Keratinocyte (primary cell): ENCODE results near the gene PPP3CB. TPM values are rescaled to one million over a fixed set of nuclear protein-coding genes. Genes with fewer than 3 reads are reported as not detected.

ENCODE experiments used
- DNase-seq: peaks from one replicate; pipeline ENCODE4 v3.0.0-alpha.2; 2011; ENCODE audit warnings: low read depth, missing footprints, low spot score
- FAIRE-seq: peaks from 2 replicates; lab custom pipeline; 2011; peaks lifted over from hg19 to GRCh38; lab: Jason Lieb, UNC
- H2AFZ ChIP-seq: 2 replicates; pipeline ENCODE4 v1.6.0; 2012; ENCODE audit warnings: low read length, control low read depth, inconsistent platforms; ENCODE audit not compliant: control insufficient read depth
- H3K27ac ChIP-seq: 2 replicates; pipeline ENCODE4 v1.5.1; 2011; ENCODE audit warnings: low read length; ENCODE audit not compliant: control insufficient read depth, insufficient read depth
- H3K27me3 ChIP-seq: 3 replicates; pipeline ENCODE4 v1.6.0; 2011; ENCODE audit warnings: low read length; ENCODE audit not compliant: control insufficient read depth, insufficient read depth; ENCODE audit errors: extremely low read depth
- H3K36me3 ChIP-seq, 2 experiments: 2 replicates in 1 of 2; 3 replicates in 1 of 2; pipeline ENCODE4 v1.5.1; 2011; ENCODE audit warnings: low read length in 2 of 2, mild to moderate bottlenecking in 1 of 2; ENCODE audit not compliant: control insufficient read depth in 2 of 2, insufficient read depth in 2 of 2; ENCODE audit errors: extremely low read depth in 1 of 2
- H3K4me1 ChIP-seq: 3 replicates; pipeline ENCODE4 v1.5.1; 2011; ENCODE audit warnings: low read length; ENCODE audit not compliant: control insufficient read depth, insufficient read depth; ENCODE audit errors: extremely low read depth
- H3K4me2 ChIP-seq: 3 replicates; pipeline ENCODE4 v1.6.0; 2011; ENCODE audit warnings: low read depth, low read length; ENCODE audit not compliant: control insufficient read depth, insufficient read depth; ENCODE audit errors: extremely low read depth
- H3K4me3 ChIP-seq, 3 experiments: fragments of 200-600 bp in 1 of 3; sonication (generic) in 1 of 3; 2 replicates in 2 of 3; 3 replicates in 1 of 3; pipeline ENCODE4 v1.5.1; 2011 to 2016; ENCODE audit warnings: low read length in 3 of 3, mild to moderate bottlenecking in 3 of 3, control low read depth in 2 of 3, inconsistent platforms in 1 of 3, low read depth in 1 of 3, mixed read lengths in 1 of 3, mixed run types in 1 of 3, moderate library complexity in 1 of 3; ENCODE audit not compliant: control insufficient read depth in 2 of 3, insufficient read depth in 2 of 3; ENCODE audit errors: extremely low read depth in 1 of 3
- H3K79me2 ChIP-seq: 2 replicates; pipeline ENCODE4 v1.6.0; 2012; ENCODE audit warnings: low read length; ENCODE audit not compliant: control insufficient read depth, insufficient read depth
- H3K9ac ChIP-seq: 3 replicates; pipeline ENCODE4 v1.6.0; 2011; ENCODE audit warnings: low read length; ENCODE audit not compliant: control insufficient read depth, insufficient read depth; ENCODE audit errors: extremely low read depth
- H3K9me1 ChIP-seq: 3 replicates; pipeline ENCODE4 v1.6.0; 2011; ENCODE audit warnings: low read length; ENCODE audit not compliant: control insufficient read depth, insufficient read depth; ENCODE audit errors: extremely low read depth
- H3K9me3 ChIP-seq: 2 replicates; pipeline ENCODE4 v1.5.1; 2012; ENCODE audit warnings: low read depth, low read length; ENCODE audit not compliant: control insufficient read depth
- H4K20me1 ChIP-seq: 3 replicates; pipeline ENCODE4 v1.6.0; 2011; ENCODE audit warnings: low read length; ENCODE audit not compliant: control insufficient read depth, insufficient read depth; ENCODE audit errors: extremely low read depth
- CTCF ChIP-seq, 3 experiments: IDR thresholded peaks in 1 of 3; conservative IDR thresholded peaks in 1 of 3; optimal IDR thresholded peaks in 1 of 3; 2 replicates in 2 of 3; 3 replicates in 1 of 3; pipeline versions ENCODE3 to v1.5.1; 2011; ENCODE audit warnings: low read length in 3 of 3, mild to moderate bottlenecking in 3 of 3, moderate library complexity in 2 of 3, control low read depth in 1 of 3, inconsistent platforms in 1 of 3; ENCODE audit not compliant: insufficient read depth in 2 of 3; ENCODE audit errors: extremely low read depth in 1 of 3
- EZH2 ChIP-seq: IDR thresholded peaks from one replicate; pipeline ENCODE4 v1.6.1; 2012; ENCODE audit warnings: inconsistent platforms, mild to moderate bottlenecking, low read length, moderate library complexity
- dilution Hi-C: fragments of 300-500 bp; cut with MboI; formaldehyde crosslinking; loops from one replicate; pipeline ENCODE4 v1.7.0; 2020; ENCODE audit warnings: low sequenced_read_pairs; ENCODE audit not compliant: extremely low pct_ligation_motif_present
- polyA plus RNA-seq, 5 experiments: library from polyadenylated mRNA; depleted of rRNA in 3 of 5; stranded (reverse) in 3 of 5; stranded (forward) in 1 of 5; unstranded in 1 of 5; fragments of >200 nt; gene quantifications; 1 replicate in 1 of 5; 2 replicates in 3 of 5; 3 replicates in 1 of 5; pipeline versions ENCODE4 v1.2.1 to v1.2.3, GENCODE V29; 2011 to 2012; ENCODE audit warnings: missing spikeins in 2 of 5, low read depth in 1 of 5, low replicate concordance in 1 of 5

Gene PPP3CB
- polyA plus RNA-seq, 1 donor (not counting 4 experiments of a cell fraction or from before 2014, with no cell fraction given) = 23.5 TPM

GRCh38 chr10:73480158-73480557 lies 15.7 kb downstream of the PPP3CB start:
- FAIRE-seq (no peak), DNase-seq (peak; percentile 23)
- H3K79me2 ChIP-seq = peaks cover 3% of the 10 kb centered on the region
- H3K9ac ChIP-seq = no peak overlapping the region
- H2AFZ ChIP-seq = no peak overlapping the region
- H4K20me1 ChIP-seq = no peaks in the 10 kb centered on the region
- peaks cover 9% of the 10 kb centered on the region for H3K4me1 ChIP-seq
- H3K36me3 ChIP-seq = peaks cover 3 to 6% of the 10 kb centered on the region in 2 experiments
- H3K27me3 ChIP-seq = no peaks in the 10 kb centered on the region
- dilution Hi-C loops = no loop called here
- H3K4me3 ChIP-seq = no peak overlapping the region
- no peaks in the 10 kb centered on the region for H3K9me3 ChIP-seq
- H3K9me1 ChIP-seq = no peaks in the 10 kb centered on the region
- TF ChIP-seq EZH2 (no peak), CTCF (optimal IDR thresholded peaks at IDR 0.05 in 1 of 3, IDR thresholded peaks at IDR 0.05 in 1 of 3, conservative IDR thresholded peaks at IDR 0.05 in 1 of 3; ENCODE audit: extremely low read depth in 1 of 3, insufficient read depth in 2 of 3, low read length in 3 of 3) (no peak)
- H3K4me2 ChIP-seq = peak overlapping the region; percentile 30
- peak overlapping the region; percentile 15 for H3K27ac ChIP-seq

- H3K9me1 ChIP-seq = no peaks in the 10 kb centered on the region
- peaks cover 9% of the 10 kb centered on the region for H3K4me1 ChIP-seq
- no peak overlapping the region for H2AFZ ChIP-seq
- H3K9ac ChIP-seq = no peak overlapping the region
- H3K27ac ChIP-seq = no peak overlapping the region
- H4K20me1 ChIP-seq = no peaks in the 10 kb centered on the region
- H3K9me3 ChIP-seq = no peaks in the 10 kb centered on the region
- dilution Hi-C loops = no loop called here
- H3K79me2 ChIP-seq = peaks cover 3% of the 10 kb centered on the region
- DNase-seq = no peak
- H3K36me3 ChIP-seq = peaks cover 3 to 11% of the 10 kb centered on the region in 2 experiments
- H3K4me3 ChIP-seq = no peak overlapping the region
- TF ChIP-seq CTCF (optimal IDR thresholded peaks at IDR 0.05 in 1 of 3, IDR thresholded peaks at IDR 0.05 in 1 of 3, conservative IDR thresholded peaks at IDR 0.05 in 1 of 3; ENCODE audit: extremely low read depth in 1 of 3, insufficient read depth in 2 of 3, low read length in 3 of 3) (no peak), EZH2 (no peak)
- no peaks in the 10 kb centered on the region for H3K27me3 ChIP-seq
- no peak overlapping the region for H3K4me2 ChIP-seq
- FAIRE-seq = no peak
These were observed 17.2 kb downstream of the PPP3CB start for GRCh38 chr10:73478636-73479035.
